Right lobe of liver (tissue), 6 donors: ENCODE measurements around the gene HTT-AS. TPM values are rescaled to one million over a fixed set of nuclear protein-coding genes. Genes with fewer than 3 reads are reported as not detected.

Source experiments
- ATAC-seq, 4 donors: fragments of 200-7000 bp; cut with Tn5 transposase; one replicate each; pipeline ENCODE4 v1.9.1; 2020; ENCODE audit warnings: mild to moderate bottlenecking in 4 of 4, moderate library complexity in 4 of 4
- DNase-seq, 3 donors: peaks; one replicate each; pipeline ENCODE4 v3.0.0-alpha.2; 2020
- H3K27ac ChIP-seq, 3 donors: fragments of 200-600 bp; one replicate each; pipeline ENCODE4 v1.8.0; 2022
- H3K27me3 ChIP-seq, 2 donors: fragments of 200-600 bp; one replicate each; pipeline ENCODE4 v1.8.0; 2022
- H3K36me3 ChIP-seq, 4 donors: fragments of 200-600 bp; sonication (generic) in 1 of 4; one replicate each; pipeline versions ENCODE4 v1.5.1 to v1.8.0; 2017 to 2022; ENCODE audit warnings: control low read depth in 1 of 4
- H3K4me1 ChIP-seq, 4 donors: fragments of 200-600 bp; sonication (generic) in 1 of 4; one replicate each; pipeline versions ENCODE4 v1.5.1 to v1.8.0; 2017 to 2022; ENCODE audit warnings: control low read depth in 1 of 4
- H3K4me3 ChIP-seq, 3 donors: fragments of 200-600 bp; one replicate each; pipeline ENCODE4 v1.8.0; 2022
- H3K9me3 ChIP-seq, 4 donors: fragments of 200-600 bp; sonication (generic) in 1 of 4; one replicate each; pipeline versions ENCODE4 v1.5.1 to v1.8.0; 2017 to 2022; ENCODE audit warnings: control low read depth in 1 of 4
- POLR2A ChIP-seq: fragments of 450-650 bp; IDR thresholded peaks from one replicate; pipeline ENCODE4 v1.6.1; 2017; ENCODE audit warnings: antibody characterized with exemption, mild to moderate bottlenecking
- WGBS: methylation state at CpG from one replicate; pipeline ENCODE4 v1.1.6; 2018; ENCODE audit warnings: low coverage, low lambda C conversion rate; ENCODE audit not compliant: insufficient coverage; ENCODE audit errors: missing lambda C conversion rate; 5-methylcytosine and 5-hydroxymethylcytosine counted together
- intact Hi-C, 2 donors: fragments of 100-400 bp; cut with DNase I; formaldehyde crosslinking; loops; one replicate each; pipeline versions ENCODE4 v1.11.2 to v1.14.1; 2022
- total RNA-seq, 6 experiments: library from RNA; depleted of rRNA in 2 of 6; stranded (reverse); fragments of >200 nt in 2 of 6; fragmentation: NEBNext Ultra II Directional in 3 of 6; extraction: Animal tissue kit (Norgen Biotek cat#: 25700) in 3 of 6; gene quantifications; one replicate each; pipeline versions ENCODE4 v1.1.0 to v1.2.4, GENCODE V29; 2016 to 2023
- TF ChIP-seq, protein P1 (sequence below), 4 donors: fragments of 200-600 bp in 3 of 4; fragments of 450-650 bp in 1 of 4; IDR thresholded peaks; one replicate each; pipeline versions ENCODE4 v1.5.1 to v1.8.0; 2016 to 2022; ENCODE audit warnings: antibody characterized with exemption in 4 of 4, mild to moderate bottlenecking in 2 of 4
- donor health status: DM: no; HTN: yes; CAD: no.
- donor health status: DM: no; HTN: no; CAD: no.
- donor health status: DM: no; HTN: no; CAD: no.
- donor health status: DM: no; HTN: yes; CAD: no.
- donor health status: DM: no; HTN: yes; CAD: no.

Gene HTT-AS
- total RNA-seq, 6 experiments from 2014 or later = not detected

DNA sequence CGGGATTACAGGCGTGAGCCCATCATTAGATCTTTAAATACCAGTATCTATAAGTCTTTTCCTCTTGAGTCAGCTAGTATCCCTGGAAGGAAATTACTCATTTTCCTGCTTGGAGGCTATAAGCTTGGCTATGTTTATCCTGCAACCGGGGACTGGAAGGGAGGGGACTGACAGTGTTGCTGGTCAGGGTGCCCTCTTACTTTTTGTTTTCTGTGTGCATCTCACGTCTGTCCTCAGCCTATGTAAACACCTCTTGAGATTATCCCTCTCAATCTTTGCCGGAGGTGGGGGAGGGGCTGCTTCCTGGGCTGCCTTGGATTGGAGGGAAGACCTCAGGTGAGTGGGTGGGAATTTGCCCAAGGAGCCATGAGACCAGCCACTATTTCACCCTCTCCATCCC, 37.1 kb upstream of the HTT-AS start:
- ATAC-seq = peak; percentile 20 to 51 (median 32)
- peak overlapping the region; percentile 1 to 16 (median 5) for H3K27ac ChIP-seq
- no peak overlapping the region for H3K4me3 ChIP-seq
- no peak for DNase-seq
- intact Hi-C loops = no loop called here
- H3K9me3 ChIP-seq = no peaks in the 10 kb centered on the region
- TF ChIP-seq POLR2A = no peak
- TF ChIP-seq, protein P1, sequence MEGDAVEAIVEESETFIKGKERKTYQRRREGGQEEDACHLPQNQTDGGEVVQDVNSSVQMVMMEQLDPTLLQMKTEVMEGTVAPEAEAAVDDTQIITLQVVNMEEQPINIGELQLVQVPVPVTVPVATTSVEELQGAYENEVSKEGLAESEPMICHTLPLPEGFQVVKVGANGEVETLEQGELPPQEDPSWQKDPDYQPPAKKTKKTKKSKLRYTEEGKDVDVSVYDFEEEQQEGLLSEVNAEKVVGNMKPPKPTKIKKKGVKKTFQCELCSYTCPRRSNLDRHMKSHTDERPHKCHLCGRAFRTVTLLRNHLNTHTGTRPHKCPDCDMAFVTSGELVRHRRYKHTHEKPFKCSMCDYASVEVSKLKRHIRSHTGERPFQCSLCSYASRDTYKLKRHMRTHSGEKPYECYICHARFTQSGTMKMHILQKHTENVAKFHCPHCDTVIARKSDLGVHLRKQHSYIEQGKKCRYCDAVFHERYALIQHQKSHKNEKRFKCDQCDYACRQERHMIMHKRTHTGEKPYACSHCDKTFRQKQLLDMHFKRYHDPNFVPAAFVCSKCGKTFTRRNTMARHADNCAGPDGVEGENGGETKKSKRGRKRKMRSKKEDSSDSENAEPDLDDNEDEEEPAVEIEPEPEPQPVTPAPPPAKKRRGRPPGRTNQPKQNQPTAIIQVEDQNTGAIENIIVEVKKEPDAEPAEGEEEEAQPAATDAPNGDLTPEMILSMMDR (IDR thresholded peaks at IDR 0.05) = no peak
- H3K36me3 ChIP-seq = peaks cover 0 to 54% (median 16%) of the 10 kb centered on the region in 4 donors
- no peaks in the 10 kb centered on the region for H3K27me3 ChIP-seq
- WGBS = 70% methylated on average over 5 of the region's 5 CpGs
- H3K4me1 ChIP-seq = peaks cover 0 to 7% (median 3%) of the 10 kb centered on the region in 4 donors

DNA sequence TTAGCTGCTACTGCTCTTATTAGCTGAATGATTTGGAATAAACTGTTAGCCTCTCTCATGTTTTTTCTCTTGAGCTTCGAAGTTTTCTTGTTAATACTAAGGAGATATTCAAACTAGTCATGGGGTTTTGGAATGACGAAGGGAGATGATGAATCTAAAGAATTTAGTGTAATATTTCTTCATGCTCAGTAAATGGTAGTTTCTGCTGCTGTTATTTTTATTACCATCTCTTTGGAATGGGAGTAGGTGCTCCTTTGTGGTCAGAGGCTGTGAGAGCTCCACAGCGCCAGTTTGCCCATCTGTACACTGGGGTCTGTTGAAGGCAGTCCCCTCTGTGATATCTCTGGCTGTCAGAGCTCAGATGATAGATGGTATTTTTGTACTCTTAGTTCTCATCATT, 33.9 kb upstream of the HTT-AS start:
- intact Hi-C loops = no loop called here
- DNase-seq (no peak), ATAC-seq (no peak)
- Histone ChIP-seq H3K27ac (peak overlapping the region; percentile 12 to 20 (median 15)), H3K36me3 (peaks cover 0 to 39% (median 5%) of the 10 kb centered on the region in 4 donors), H3K9me3 (no peaks in the 10 kb centered on the region), H3K4me1 (peaks cover 0 to 20% (median 3%) of the 10 kb centered on the region in 4 donors), H3K4me3 (no peak overlapping the region), H3K27me3 (no peaks in the 10 kb centered on the region)
- WGBS = 66% methylated on average over 3 of the region's 3 CpGs
- no peak for TF ChIP-seq POLR2A
- TF ChIP-seq, protein P1 (IDR thresholded peaks at IDR 0.05) = no peak

DNA sequence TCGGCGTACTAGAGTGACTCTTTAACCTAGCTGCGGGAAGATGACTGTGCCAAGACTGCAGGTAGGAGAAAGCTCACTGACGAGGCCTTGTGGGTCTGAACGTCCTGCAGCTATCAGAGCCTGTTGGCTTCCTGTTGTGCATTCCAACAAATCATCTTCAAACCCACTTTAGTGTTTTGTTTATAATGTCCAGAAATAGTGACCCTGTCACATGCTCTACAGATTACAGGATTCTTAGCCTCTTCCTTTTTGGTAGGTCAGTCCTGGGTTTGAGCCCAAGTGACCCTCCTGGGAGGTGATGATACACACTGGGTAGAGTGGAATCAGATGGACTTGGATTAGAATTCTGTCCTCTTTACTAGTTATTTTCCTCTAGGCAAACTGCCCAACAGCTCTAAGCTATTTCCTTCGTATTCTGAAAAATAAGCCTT, 33.4 kb upstream of the HTT-AS start:
- WGBS = 61% methylated on average over 5 of the region's 6 CpGs
- no peak for DNase-seq
- intact Hi-C loops = no loop called here
- peak overlapping the region; percentile 12 to 20 (median 15) for H3K27ac ChIP-seq
- TF ChIP-seq, protein P1 (IDR thresholded peaks at IDR 0.05) = no peak
- no peak for TF ChIP-seq POLR2A
- peaks cover 0 to 20% (median 3%) of the 10 kb centered on the region in 4 donors for H3K4me1 ChIP-seq
- H3K36me3 ChIP-seq = peaks cover 0 to 36% (median 5%) of the 10 kb centered on the region in 4 donors
- no peaks in the 10 kb centered on the region for H3K27me3 ChIP-seq
- H3K9me3 ChIP-seq = no peaks in the 10 kb centered on the region
- ATAC-seq = peak in 3 of 4 donors; percentile 8 to 61 (median 12)
- no peak overlapping the region for H3K4me3 ChIP-seq

DNA sequence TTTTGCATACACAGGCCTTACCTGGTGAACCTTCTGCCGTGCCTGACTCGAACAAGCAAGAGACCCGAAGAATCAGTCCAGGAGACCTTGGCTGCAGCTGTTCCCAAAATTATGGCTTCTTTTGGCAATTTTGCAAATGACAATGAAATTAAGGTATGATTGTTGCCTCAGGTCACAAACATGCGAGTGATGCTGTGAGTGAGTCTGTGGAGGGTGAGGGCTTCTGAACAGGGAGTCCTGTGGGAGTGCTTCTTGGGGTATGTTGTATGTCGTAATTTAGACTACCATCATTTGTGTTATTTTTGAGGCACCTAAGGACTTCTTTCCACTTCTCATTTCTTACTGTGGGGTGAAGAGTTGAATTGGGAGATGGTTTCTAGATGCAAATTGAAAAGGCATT, 32.9 kb upstream of the HTT-AS start:
- Histone ChIP-seq H3K4me3 (no peak overlapping the region), H3K27me3 (no peaks in the 10 kb centered on the region), H3K4me1 (peaks cover 0 to 21% (median 3%) of the 10 kb centered on the region in 4 donors), H3K27ac (no peak overlapping the region), H3K36me3 (peaks cover 0 to 36% (median 4%) of the 10 kb centered on the region in 4 donors), H3K9me3 (no peaks in the 10 kb centered on the region)
- WGBS = 83% methylated on average over 4 of the region's 5 CpGs
- intact Hi-C loops = no loop called here
- DNase-seq (no peak), ATAC-seq (no peak)
- TF ChIP-seq, protein P1 (IDR thresholded peaks at IDR 0.05) = no peak
